Hepatocyte (in vitro differentiated cells): Measurements from ENCODE around the gene THRA. TPM values are rescaled to one million over a fixed set of nuclear protein-coding genes. Genes with fewer than 3 reads are reported as not detected.
A peak's percentile ranks its signal among the peaks of the same experiment; 100 is the strongest.

ENCODE experiments used
- DNase-seq: peaks from one replicate; pipeline ENCODE4 v3.0.0-alpha.2; 2016; ENCODE audit warnings: low spot score
- H2AFZ ChIP-seq: fragments of 200-600 bp; sonication (generic); 2 replicates; pipeline ENCODE4 v1.6.0; 2016; ENCODE audit warnings: antibody characterized with exemption, mild to moderate bottlenecking
- H3K27ac ChIP-seq: fragments of 200-600 bp; sonication (generic); 2 replicates; pipeline ENCODE4 v1.5.1; 2016; ENCODE audit warnings: mild to moderate bottlenecking
- H3K27me3 ChIP-seq: fragments of 200-600 bp; sonication (generic); 2 replicates; pipeline ENCODE4 v1.6.1; 2016
- H3K36me3 ChIP-seq: fragments of 200-600 bp; sonication (generic); replicated peaks from 2 replicates; pipeline ENCODE4 v1.5.1; 2016; ENCODE audit warnings: low read depth; ENCODE audit not compliant: insufficient read depth
- H3K4me1 ChIP-seq: fragments of 200-600 bp; sonication (generic); 2 replicates; pipeline ENCODE4 v1.5.1; 2016; ENCODE audit warnings: mild to moderate bottlenecking, moderate library complexity; ENCODE audit not compliant: insufficient read depth
- H3K4me2 ChIP-seq: fragments of 200-600 bp; sonication (generic); 2 replicates; pipeline ENCODE4 v1.6.0; 2016
- H3K4me3 ChIP-seq: fragments of 200-600 bp; sonication (generic); 2 replicates; pipeline ENCODE4 v1.5.1; 2016; ENCODE audit warnings: mild to moderate bottlenecking
- H3K79me2 ChIP-seq: fragments of 200-600 bp; sonication (generic); 2 replicates; pipeline ENCODE4 v1.6.0; 2017; ENCODE audit warnings: mild to moderate bottlenecking
- H3K9me2 ChIP-seq: fragments of 200-600 bp; sonication (generic); replicated peaks from 2 replicates; pipeline ENCODE4 v1.6.0; 2017; ENCODE audit warnings: mild to moderate bottlenecking; ENCODE audit not compliant: insufficient read depth
- H3K9me3 ChIP-seq: fragments of 200-600 bp; sonication (generic); 2 replicates; pipeline ENCODE4 v1.5.1; 2016; ENCODE audit warnings: low read depth, mild to moderate bottlenecking
- H4K20me1 ChIP-seq: fragments of 200-600 bp; sonication (generic); 2 replicates; pipeline ENCODE4 v1.6.0; 2016; ENCODE audit warnings: mild to moderate bottlenecking; ENCODE audit not compliant: insufficient read depth, poor library complexity, severe bottlenecking
- CTCF ChIP-seq: fragments of 200-600 bp; sonication (generic); IDR thresholded peaks from 2 replicates; pipeline ENCODE4 v1.5.1; 2016; ENCODE audit warnings: antibody characterized with exemption, mild to moderate bottlenecking; ENCODE audit not compliant: poor library complexity
- EZH2 ChIP-seq: fragments of 200-600 bp; sonication (generic); IDR thresholded peaks from 2 replicates; pipeline ENCODE4 v1.6.1; 2016; ENCODE audit warnings: antibody characterized with exemption, mild to moderate bottlenecking, borderline replicate concordance
- EZH2phosphoT487 ChIP-seq: fragments of 200-600 bp; sonication (generic); IDR thresholded peaks from one replicate; pipeline ENCODE4 v1.6.1; 2018; ENCODE audit warnings: antibody characterized with exemption, mild to moderate bottlenecking, low read depth, moderate library complexity; ENCODE audit not compliant: unreplicated experiment, severe bottlenecking
- whole genome bisulfite sequencing: methylation state at CpG from one replicate; pipeline ENCODE4 v1.1.6; 2016; ENCODE audit warnings: low lambda C conversion rate; ENCODE audit errors: missing lambda C conversion rate; 5-methylcytosine and 5-hydroxymethylcytosine counted together
- polyA plus RNA-seq: library from polyadenylated mRNA; unstranded; fragments of >200 nt; fragmentation: Nextera tagmentation; extraction: Ambion mirVana; gene quantifications from 2 replicates; pipeline ENCODE4 v1.2.1, GENCODE V29; 2016
- total RNA-seq: library from RNA; depleted of rRNA; stranded (reverse); fragments of >200 nt; gene quantifications from 2 replicates; pipeline ENCODE4 v1.2.3, GENCODE V29; 2014

THRA gene
- total and polyA plus RNA-seq, 2 experiments from 2014 or later: 22.5 to 35.3 TPM

- no peak overlapping the region for H2AFZ ChIP-seq
- peak; percentile 84 for DNase-seq
- no peaks in the 10 kb centered on the region for H3K9me2 ChIP-seq
- H3K27ac ChIP-seq: peak overlapping the region; percentile 98
- peaks cover 3% of the 10 kb centered on the region for H4K20me1 ChIP-seq
- H3K36me3 ChIP-seq: no peaks in the 10 kb centered on the region
- H3K4me2 ChIP-seq: peak overlapping the region; percentile 67
- WGBS: 36% methylated on average over 11 of the region's 11 CpGs
- H3K79me2 ChIP-seq: peaks cover 53% of the 10 kb centered on the region
- H3K4me3 ChIP-seq: no peak overlapping the region
- peaks cover 56% of the 10 kb centered on the region for H3K4me1 ChIP-seq
- H3K9me3 ChIP-seq: no peaks in the 10 kb centered on the region
- TF ChIP-seq CTCF: peak; percentile 94
- TF ChIP-seq EZH2: no peak
- TF ChIP-seq EZH2phosphoT487: no peak
- H3K27me3 ChIP-seq: no peaks in the 10 kb centered on the region
Measured at GRCh38 chr17:40075201-40075941, 12.6 kb downstream of the THRA start.

GRCh38 chr17:40075942-40076498 lies 13.3 kb downstream of the THRA start:
- 83% methylated on average over 8 of the region's 8 CpGs for WGBS
- Histone ChIP-seq H3K79me2 (peaks cover 47% of the 10 kb centered on the region), H3K4me1 (peaks cover 50% of the 10 kb centered on the region)

DNA sequence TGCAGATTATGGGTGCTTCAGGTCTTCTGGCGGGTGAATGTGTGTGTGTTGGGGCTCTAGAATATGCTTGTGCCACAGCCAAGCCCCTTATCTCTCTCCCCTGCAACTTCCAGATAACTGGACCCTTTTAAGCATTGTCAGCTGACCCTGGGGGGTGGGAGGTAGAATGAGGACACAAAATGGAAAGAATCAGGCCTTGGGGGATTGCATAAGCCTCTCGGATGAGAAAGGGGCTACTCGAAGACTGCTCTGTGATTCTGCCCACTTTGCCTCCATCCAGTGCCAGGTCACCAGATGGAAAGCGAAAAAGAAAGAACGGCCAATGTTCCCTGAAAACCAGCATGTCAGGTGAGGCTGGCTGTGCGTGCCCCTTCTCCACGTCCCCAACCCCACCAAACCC lies 13.8 kb downstream of the THRA start:
- H2AFZ ChIP-seq: no peak overlapping the region
- H3K4me3 ChIP-seq: no peak overlapping the region
- no peak overlapping the region for H3K4me2 ChIP-seq
- no peak overlapping the region for H3K27ac ChIP-seq
- peaks cover 43% of the 10 kb centered on the region for H3K79me2 ChIP-seq
- no peaks in the 10 kb centered on the region for H3K9me2 ChIP-seq
- H3K4me1 ChIP-seq: peaks cover 44% of the 10 kb centered on the region
- no peaks in the 10 kb centered on the region for H3K9me3 ChIP-seq
- no peak for DNase-seq
- no peaks in the 10 kb centered on the region for H3K36me3 ChIP-seq
- WGBS: 75% methylated on average over 7 of the region's 7 CpGs
- no peaks in the 10 kb centered on the region for H3K27me3 ChIP-seq
- peaks cover 3% of the 10 kb centered on the region for H4K20me1 ChIP-seq
- TF ChIP-seq EZH2: no peak
- TF ChIP-seq CTCF: no peak
- TF ChIP-seq EZH2phosphoT487: no peak

More at GRCh38 chr17:40075942-40076498, 13.3 kb downstream of the THRA start:
- Histone ChIP-seq H3K9me3 (no peaks in the 10 kb centered on the region), H3K27ac (peak overlapping the region; percentile 98), H3K27me3 (no peaks in the 10 kb centered on the region), H3K4me2 (peak overlapping the region; percentile 67), H2AFZ (no peak overlapping the region), H3K4me3 (no peak overlapping the region), H3K36me3 (no peaks in the 10 kb centered on the region), H4K20me1 (peaks cover 3% of the 10 kb centered on the region), H3K9me2 (no peaks in the 10 kb centered on the region)
- TF ChIP-seq EZH2phosphoT487 (no peak), EZH2 (no peak), CTCF (no peak)
- DNase-seq: no peak
